SH-SY5Y (cell line): ENCODE measurements around the gene MAPK12.

Experiments
- GATA2 ChIP-seq: IDR thresholded peaks from 2 replicates; pipeline ENCODE4 v1.6.1; 2011; ENCODE audit warnings: mild to moderate bottlenecking, low read depth, low read length
- GATA3 ChIP-seq: IDR thresholded peaks from 2 replicates; pipeline ENCODE4 v1.6.1; 2011; ENCODE audit warnings: low read depth, mild to moderate bottlenecking, low read length, moderate library complexity

- TF ChIP-seq GATA2 (no peak), GATA3 (no peak)
Observed at GRCh38 chr22:50287731-50288130, 26.2 kb upstream of the MAPK12 start.
